CD4-positive, alpha-beta T cell (primary cell): Measurements from ENCODE around the gene ELF2. TPM values are rescaled to one million over a fixed set of nuclear protein-coding genes. Genes with fewer than 3 reads are reported as not detected.

ENCODE experiments used
- ATAC-seq: fragments of 200-7000 bp; cut with Tn5 transposase; one replicate; pipeline ENCODE4 v1.10.0; 2022; ENCODE audit warnings: mild to moderate bottlenecking; ENCODE audit not compliant: poor library complexity
- CTCF ChIA-PET: fragments of 350-600 bp; sonication (Branson Sonifier 250); formaldehyde crosslinking; loops from one replicate; lab custom pipeline; 2021; ENCODE audit warnings: antibody characterized with exemption, inconsistent platforms; lab: Charles Lee
- POLR2A ChIA-PET: fragments of 350-600 bp; sonication (Branson Sonifier 250); formaldehyde crosslinking; loops from one replicate; lab custom pipeline; 2021; ENCODE audit warnings: antibody characterized with exemption, inconsistent platforms; lab: Charles Lee
- DNase-seq, 14 experiments: peaks; one replicate each; pipeline ENCODE4 v3.0.0-alpha.2; 2013 to 2020; ENCODE audit warnings: mixed read lengths in 2 of 14
- H3K27ac ChIP-seq, 2 donors: one replicate each; pipeline versions ENCODE4 v1.5.1 to v1.7.0; 2013; ENCODE audit warnings: low read length in 2 of 2, low read depth in 1 of 2, mild to moderate bottlenecking in 1 of 2
- H3K27me3 ChIP-seq, 2 experiments: 1 replicate in 1 of 2; 2 replicates in 1 of 2; pipeline versions ENCODE4 v1.6.1 to v1.7.0; 2013; ENCODE audit warnings: low read length in 2 of 2, control low read depth in 1 of 2, mild to moderate bottlenecking in 1 of 2, moderate library complexity in 1 of 2; ENCODE audit not compliant: insufficient read depth in 2 of 2, control insufficient read depth in 1 of 2
- H3K36me3 ChIP-seq: one replicate; pipeline ENCODE4 v1.6.1; 2013; ENCODE audit warnings: low read length, control low read depth; ENCODE audit not compliant: insufficient read depth
- H3K4me1 ChIP-seq: one replicate; pipeline ENCODE4 v1.6.1; 2013; ENCODE audit warnings: low read length, control low read depth; ENCODE audit not compliant: insufficient read depth
- H3K4me3 ChIP-seq: one replicate; pipeline ENCODE4 v1.5.1; 2013; ENCODE audit warnings: mild to moderate bottlenecking, low read length, moderate library complexity
- H3K9me3 ChIP-seq, 2 experiments: 1 replicate in 1 of 2; 2 replicates in 1 of 2; pipeline versions ENCODE4 v1.6.1 to v1.7.0; 2013; ENCODE audit warnings: low read length in 2 of 2, mild to moderate bottlenecking in 2 of 2, control low read depth in 1 of 2, moderate library complexity in 1 of 2; ENCODE audit not compliant: control insufficient read depth in 1 of 2, insufficient read depth in 1 of 2
- H3K27ac Mint-ChIP-seq: one replicate; pipeline ENCODE4 v1.8.0; 2020; ENCODE audit warnings: mixed read lengths
- H3K27me3 Mint-ChIP-seq: one replicate; pipeline ENCODE4 v1.8.0; 2021; ENCODE audit warnings: mixed read lengths
- H3K36me3 Mint-ChIP-seq: one replicate; pipeline ENCODE4 v1.8.0; 2021; ENCODE audit warnings: low read depth, mixed read lengths
- H3K4me1 Mint-ChIP-seq: one replicate; pipeline ENCODE4 v1.8.0; 2021; ENCODE audit warnings: low read depth, mixed read lengths
- H3K4me3 Mint-ChIP-seq: one replicate; pipeline ENCODE4 v1.8.0; 2020; ENCODE audit warnings: mild to moderate bottlenecking, mixed read lengths
- H3K9me3 Mint-ChIP-seq: one replicate; pipeline ENCODE4 v1.8.0; 2020; ENCODE audit warnings: mixed read lengths
- CTCF ChIP-seq: fragments of 200-600 bp; IDR thresholded peaks from one replicate; pipeline ENCODE4 v1.8.0; 2022; ENCODE audit warnings: antibody characterized with exemption, mild to moderate bottlenecking
- intact Hi-C, 2 experiments: fragments of 100-400 bp; cut with DNase I in 1 of 2; cut with micrococcal nuclease in 1 of 2; formaldehyde crosslinking; loops; one replicate each; pipeline versions ENCODE4 v1.15.1 to v1.9.0; 2023 to 2025; cut with DNase I, micrococcal nuclease
- total RNA-seq, 174 experiments: library from RNA in 2 of 174; stranded (reverse) in 2 of 174; gene quantifications; one replicate each; pipeline ENCODE4 v1.2.3 and lab custom pipeline; 2021 to 2026

The ELF2 gene
- total RNA-seq, 2 experiments from 2014 or later: 83.3 to 84.1 TPM

GRCh38 chr4:139126898-139127297 lies 50.1 kb downstream of the ELF2 start:
- POLR2A ChIA-PET: interaction anchor here (0.7 kb wide), 1 partner anchor 155 kb away, joined by 4 read pairs; no protein-coding TSS in a partner anchor
- CTCF ChIA-PET: no interaction called here
- no peak for ATAC-seq

GRCh38 chr4:139123910-139124309 lies 53.1 kb downstream of the ELF2 start:
- TF ChIP-seq CTCF: no peak
- no peak overlapping the region for H3K27ac Mint-ChIP-seq

More at GRCh38 chr4:139126898-139127297, 50.1 kb downstream of the ELF2 start:
- Mint-ChIP-seq H3K4me3 (no peak overlapping the region), H3K27ac (no peak overlapping the region), H3K9me3 (no peaks in the 10 kb centered on the region), H3K4me1 (no peaks in the 10 kb centered on the region), H3K36me3 (no peaks in the 10 kb centered on the region), H3K27me3 (no peaks in the 10 kb centered on the region)
- Histone ChIP-seq H3K4me3 (no peak overlapping the region), H3K36me3 (no peaks in the 10 kb centered on the region), H3K4me1 (no peaks in the 10 kb centered on the region), H3K9me3 (no peaks in the 10 kb centered on the region), H3K27me3 (no peaks in the 10 kb centered on the region), H3K27ac (no peak overlapping the region)
- intact Hi-C loops: no loop called here
- DNase-seq: no peak
- no peak for TF ChIP-seq CTCF

GRCh38 chr4:139118365-139118764 lies 58.7 kb downstream of the ELF2 start:
- Mint-ChIP-seq H3K36me3 (no peaks in the 10 kb centered on the region), H3K27ac (no peak overlapping the region), H3K4me1 (no peaks in the 10 kb centered on the region), H3K9me3 (no peaks in the 10 kb centered on the region), H3K4me3 (no peak overlapping the region), H3K27me3 (no peaks in the 10 kb centered on the region)
- H3K9me3 ChIP-seq: no peaks in the 10 kb centered on the region
- H3K27ac ChIP-seq: no peak overlapping the region
- no peak for ATAC-seq
- no peak for DNase-seq
- no peak for TF ChIP-seq CTCF
- no peak overlapping the region for H3K4me3 ChIP-seq
- CTCF ChIA-PET: no interaction called here
- POLR2A ChIA-PET: no interaction called here
- H3K36me3 ChIP-seq: peaks cover 3% of the 10 kb centered on the region
- H3K27me3 ChIP-seq: no peaks in the 10 kb centered on the region
- no peaks in the 10 kb centered on the region for H3K4me1 ChIP-seq
- intact Hi-C loops: no loop called here

More at GRCh38 chr4:139123910-139124309, 53.1 kb downstream of the ELF2 start:
- no peaks in the 10 kb centered on the region for H3K36me3 Mint-ChIP-seq
- no peak overlapping the region for H3K4me3 Mint-ChIP-seq
- Histone ChIP-seq H3K9me3 (no peaks in the 10 kb centered on the region), H3K4me3 (no peak overlapping the region), H3K4me1 (no peaks in the 10 kb centered on the region), H3K36me3 (no peaks in the 10 kb centered on the region), H3K27ac (no peak overlapping the region), H3K27me3 (no peaks in the 10 kb centered on the region)
- intact Hi-C loops: no loop called here
- H3K4me1 Mint-ChIP-seq: no peaks in the 10 kb centered on the region
- POLR2A ChIA-PET: no interaction called here
- ATAC-seq (no peak), DNase-seq (no peak)
- H3K27me3 Mint-ChIP-seq: no peaks in the 10 kb centered on the region
- no peaks in the 10 kb centered on the region for H3K9me3 Mint-ChIP-seq
- CTCF ChIA-PET: interaction anchor here (1.9 kb wide), 1 partner anchor 93 kb away, joined by 5 read pairs; no protein-coding TSS in a partner anchor
